GM12878 (cell line): ENCODE measurements around the gene DNAJB6. TPM values are rescaled to one million over a fixed set of nuclear protein-coding genes. Genes with fewer than 3 reads are reported as not detected.
"Not testable (repeated sequence)": the region's sequence is repeated elsewhere in the genome, so short reads cannot be mapped to it uniquely, and the experiment has no call there.

Source experiments
- ATAC-seq: fragments of 200-7000 bp; cut with Tn5 transposase; 3 replicates; pipeline ENCODE4 v1.9.1; 2020; ENCODE audit warnings: mild to moderate bottlenecking, moderate library complexity
- BruUV-seq: library from RNA; stranded (reverse); fragments of 400-500 nt; replicated peaks from 2 replicates; lab custom pipeline; 2021; lab: Mats Ljungman, UMichigan
- CTCF ChIA-PET: fragments of 300-600 bp; sonication (Branson Sonifier 250); formaldehyde crosslinking; extraction: SDS; loops from one replicate; lab custom pipeline; 2021; ENCODE audit warnings: inconsistent platforms; lab: Yijun Ruan, JAX
- POLR2A ChIA-PET: fragments of 350-600 bp; formaldehyde crosslinking; extraction: SDS; loops from one replicate; lab custom pipeline; 2021; ENCODE audit warnings: inconsistent platforms; lab: Charles Lee
- RAD21 ChIA-PET: fragments of 300-600 bp; sonication (Branson Sonifier 250); formaldehyde crosslinking; loops from one replicate; lab custom pipeline; 2023; ENCODE audit warnings: antibody characterized with exemption; ENCODE audit not compliant: unreplicated experiment; lab: Charles Lee
- SMC1A ChIA-PET: fragments of 300-600 bp; sonication (Branson Sonifier 250); formaldehyde crosslinking; loops from one replicate; lab custom pipeline; 2023; ENCODE audit not compliant: unreplicated experiment, uncharacterized antibody; lab: Charles Lee
- DNase-seq: peaks from one replicate; pipeline ENCODE4 v3.0.0-alpha.2; 2011; ENCODE audit warnings: low read depth, low spot score
- FAIRE-seq: peaks from 3 replicates; lab custom pipeline; 2011; peaks lifted over from hg19 to GRCh38; lab: Jason Lieb, UNC
- H2AFZ ChIP-seq: 2 replicates; pipeline ENCODE4 v1.6.0; 2011; ENCODE audit warnings: low read depth, low read length, control low read depth; ENCODE audit not compliant: control insufficient read depth
- H3K27ac ChIP-seq: 2 replicates; pipeline ENCODE4 v1.5.1; 2011; ENCODE audit warnings: control low read depth; ENCODE audit not compliant: control insufficient read depth, insufficient read depth
- H3K27me3 ChIP-seq, 2 experiments: replicated peaks in 1 of 2; 2 replicates each; pipeline versions ENCODE4 v1.6.0 to v1.6.1; 2011; ENCODE audit warnings: low read length in 1 of 2; ENCODE audit not compliant: control insufficient read depth in 2 of 2, insufficient read depth in 2 of 2
- H3K36me3 ChIP-seq, 2 experiments: 2 replicates each; pipeline ENCODE4 v1.5.1; 2011; ENCODE audit warnings: low read length in 1 of 2; ENCODE audit not compliant: control insufficient read depth in 2 of 2, insufficient read depth in 2 of 2
- H3K4me1 ChIP-seq: 2 replicates; pipeline ENCODE4 v1.6.1; 2011; ENCODE audit warnings: mild to moderate bottlenecking, low read length, moderate library complexity, mixed read lengths; ENCODE audit not compliant: control insufficient read depth, insufficient read depth
- H3K4me2 ChIP-seq: 2 replicates; pipeline ENCODE4 v1.6.0; 2011; ENCODE audit warnings: control low read depth; ENCODE audit not compliant: control insufficient read depth, insufficient read depth
- H3K4me3 ChIP-seq: fragments of 200-600 bp; sonication (generic); 2 replicates; pipeline ENCODE4 v1.5.1; 2016
- H3K79me2 ChIP-seq: 2 replicates; pipeline ENCODE4 v1.6.0; 2011; ENCODE audit warnings: low read length; ENCODE audit not compliant: control insufficient read depth, insufficient read depth
- H3K9ac ChIP-seq: 2 replicates; pipeline ENCODE4 v1.8.0; 2011; ENCODE audit warnings: low read length, control low read depth, mixed read lengths; ENCODE audit not compliant: control insufficient read depth, insufficient read depth
- H3K9me3 ChIP-seq: replicated peaks from 3 replicates; pipeline ENCODE4 v1.5.1; 2011; ENCODE audit warnings: mild to moderate bottlenecking, low read length; ENCODE audit not compliant: control insufficient read depth, insufficient read depth
- H4K20me1 ChIP-seq: 2 replicates; pipeline ENCODE4 v1.6.0; 2011; ENCODE audit not compliant: control insufficient read depth, insufficient read depth
- USF1 ChIP-seq: IDR thresholded peaks from 2 replicates; pipeline ENCODE4 v1.6.1; 2011; ENCODE audit warnings: borderline replicate concordance, low read depth, mild to moderate bottlenecking, moderate library complexity, mixed read lengths, low read length; ENCODE audit not compliant: insufficient read depth; ENCODE audit errors: extremely low read length
- WGBS: methylation state at CpG from one replicate; pipeline ENCODE4 v1.1.6; 2016; ENCODE audit warnings: low lambda C conversion rate; ENCODE audit not compliant: insufficient replicate concordance, insufficient coverage; ENCODE audit errors: missing lambda C conversion rate; 5-methylcytosine and 5-hydroxymethylcytosine counted together
- in situ Hi-C: fragments of 300-500 bp; cut with MboI; formaldehyde crosslinking; loops from 9 replicates; pipeline ENCODE4 v1.14.3; 2018; ENCODE audit warnings: mixed read lengths
- intact Hi-C: fragments of 100-400 bp; cut with micrococcal nuclease; formaldehyde crosslinking; loops from one replicate; pipeline ENCODE4 v1.14.2; 2022; ENCODE audit not compliant: unreplicated experiment
- polyA plus RNA-seq, 11 experiments: library from polyadenylated mRNA; depleted of rRNA in 4 of 11; unstranded in 6 of 11; stranded (reverse) in 5 of 11; fragments of >200 nt; fragmentation: Nextera tagmentation in 4 of 11; fragmentation: Illumina TruSeq in 1 of 11; extraction: Ambion mirVana in 4 of 11; extraction: Trizol in 1 of 11; gene quantifications; 1 replicate in 1 of 11; 2 replicates in 10 of 11; pipeline versions ENCODE4 v1.2.1 to v1.2.3, GENCODE V29; 2011 to 2016; ENCODE audit warnings: inconsistent platforms in 2 of 11, missing spikeins in 2 of 11, low read depth in 1 of 11
- total RNA-seq, 4 experiments: library from RNA; depleted of rRNA in 3 of 4; stranded (reverse); fragments of >200 nt in 3 of 4; fragmentation: Illumina TruSeq in 1 of 4; extraction: Trizol in 1 of 4; gene quantifications; 2 replicates each; pipeline versions ENCODE4 v1.2.1 to v1.2.3, GENCODE V29; 2013 to 2021

Gene DNAJB6
- total and polyA plus RNA-seq, 10 of the 15 experiments (the other 5 are each of a cell fraction or from before 2014, with no cell fraction given) = 34.5 to 117 (median 53.1) TPM

- Histone ChIP-seq H3K27ac (no peak overlapping the region), H3K79me2 (no peaks in the 10 kb centered on the region), H2AFZ (no peak overlapping the region), H3K9ac (no peak overlapping the region), H3K27me3 (no peaks in the 10 kb centered on the region; a peak in 1 of 4 replicates), H3K4me1 (peaks cover 8% of the 10 kb centered on the region), H3K36me3 (no peaks in the 10 kb centered on the region), H3K9me3 (no peaks in the 10 kb centered on the region), H4K20me1 (no peaks in the 10 kb centered on the region), H3K4me2 (no peak overlapping the region), H3K4me3 (no peak overlapping the region)
- WGBS = 66% methylated on average over 12 of the region's 12 CpGs
- FAIRE-seq = no peak
- in situ Hi-C loops (no loop called here), intact Hi-C loops (no loop called here)
- ChIA-PET RAD21 (interaction anchor here (0.9 kb wide), 1 partner anchor 28 kb away, joined by 3 read pairs; no protein-coding TSS in a partner anchor), CTCF (interaction anchor here (0.6 to 2.1 kb wide), 2 partner anchors 9 to 23 kb away, joined by 3 to 5 read pairs; no protein-coding TSS in a partner anchor), POLR2A (interaction anchor here (1.3 kb wide), 1 partner anchor 9 kb away, joined by 4 read pairs; no protein-coding TSS in a partner anchor), SMC1A (interaction anchor here (0.6 to 1.2 kb wide), 3 partner anchors 11 to 62 kb away, joined by 3 read pairs; no protein-coding TSS in a partner anchor)
- TF ChIP-seq USF1 = no peak
- no peak for ATAC-seq
- no peak for DNase-seq
- BruUV-seq = no TSS peak
These were observed 7.4 kb upstream of the DNAJB6 start for GRCh38 chr7:157329447-157329846.

- H4K20me1 ChIP-seq, H3K4me3 ChIP-seq, H3K9ac ChIP-seq, H2AFZ ChIP-seq, H3K27me3 ChIP-seq, intact Hi-C loops, in situ Hi-C loops, CTCF ChIA-PET, H3K4me2 ChIP-seq, BruUV-seq, FAIRE-seq, ATAC-seq, H3K79me2 ChIP-seq, DNase-seq, POLR2A ChIA-PET, H3K27ac ChIP-seq, H3K9me3 ChIP-seq, H3K36me3 ChIP-seq, RAD21 ChIA-PET: not testable (repeated sequence)
- H3K4me1 ChIP-seq = peaks cover 15% of the 10 kb centered on the region
- SMC1A ChIA-PET = interaction anchor here (1.3 kb wide), 1 partner anchor 13 kb away, joined by 3 read pairs; no protein-coding TSS in a partner anchor
- WGBS = 60% methylated on average over 10 of the region's 10 CpGs
These were observed 6.2 kb upstream of the DNAJB6 start for GRCh38 chr7:157330567-157330966.

GRCh38 chr7:157331049-157331448 lies 5.8 kb upstream of the DNAJB6 start:
- H3K9ac ChIP-seq, POLR2A ChIA-PET, H3K36me3 ChIP-seq, H4K20me1 ChIP-seq, H3K9me3 ChIP-seq, intact Hi-C loops, H3K27me3 ChIP-seq, CTCF ChIA-PET, H2AFZ ChIP-seq, H3K4me3 ChIP-seq, H3K79me2 ChIP-seq, FAIRE-seq, H3K4me2 ChIP-seq, DNase-seq, H3K27ac ChIP-seq, ATAC-seq, in situ Hi-C loops, RAD21 ChIA-PET, BruUV-seq: not testable (repeated sequence)
- SMC1A ChIA-PET = interaction anchor here (1.3 kb wide), 1 partner anchor 13 kb away, joined by 3 read pairs; no protein-coding TSS in a partner anchor
- peaks cover 18% of the 10 kb centered on the region for H3K4me1 ChIP-seq
- WGBS = 56% methylated on average over 7 of the region's 7 CpGs
